Ovary (tissue), 3 donors: ENCODE data around the gene EPHB6.

Source experiments
- EP300 ChIP-seq: sonication (generic); formaldehyde crosslinking; IDR thresholded peaks from one replicate; pipeline ENCODE4 v1.6.1; 2017; ENCODE audit warnings: antibody characterized with exemption
- POLR2A ChIP-seq: fragments of 450-650 bp; IDR thresholded peaks from one replicate; pipeline ENCODE4 v1.6.1; 2017; ENCODE audit warnings: antibody characterized with exemption, mild to moderate bottlenecking, moderate library complexity
- TF ChIP-seq, protein P1 (sequence below), 3 donors: fragments of 450-650 bp in 2 of 3; fragments of 200-600 bp in 1 of 3; IDR thresholded peaks; one replicate each; pipeline versions ENCODE4 v1.5.1 to v1.8.0; 2016 to 2022; ENCODE audit warnings: antibody characterized with exemption in 3 of 3, mild to moderate bottlenecking in 1 of 3
- donor health status: DM: no; HTN: no; CAD: no.

DNA sequence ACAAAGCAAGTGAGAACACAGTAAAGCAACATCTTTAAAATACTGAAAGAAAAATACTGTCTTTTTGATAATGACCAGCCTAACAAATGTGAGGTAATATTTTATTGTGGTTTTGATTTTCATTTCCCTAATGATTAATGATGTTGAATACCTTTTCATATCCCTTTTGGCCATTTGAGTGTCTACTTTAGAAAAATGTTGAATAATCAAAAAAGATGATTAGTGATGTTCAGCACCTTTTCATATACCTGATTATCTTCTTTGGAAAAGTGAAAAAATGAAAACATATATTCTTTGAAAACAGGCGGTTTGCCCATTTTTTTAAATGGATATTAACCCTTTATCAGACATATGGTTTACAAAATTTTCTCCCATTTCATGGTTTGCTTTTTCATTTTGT, 32.2 kb upstream of the EPHB6 start:
- TF ChIP-seq POLR2A (no peak), EP300 (no peak)
- TF ChIP-seq, protein P1, sequence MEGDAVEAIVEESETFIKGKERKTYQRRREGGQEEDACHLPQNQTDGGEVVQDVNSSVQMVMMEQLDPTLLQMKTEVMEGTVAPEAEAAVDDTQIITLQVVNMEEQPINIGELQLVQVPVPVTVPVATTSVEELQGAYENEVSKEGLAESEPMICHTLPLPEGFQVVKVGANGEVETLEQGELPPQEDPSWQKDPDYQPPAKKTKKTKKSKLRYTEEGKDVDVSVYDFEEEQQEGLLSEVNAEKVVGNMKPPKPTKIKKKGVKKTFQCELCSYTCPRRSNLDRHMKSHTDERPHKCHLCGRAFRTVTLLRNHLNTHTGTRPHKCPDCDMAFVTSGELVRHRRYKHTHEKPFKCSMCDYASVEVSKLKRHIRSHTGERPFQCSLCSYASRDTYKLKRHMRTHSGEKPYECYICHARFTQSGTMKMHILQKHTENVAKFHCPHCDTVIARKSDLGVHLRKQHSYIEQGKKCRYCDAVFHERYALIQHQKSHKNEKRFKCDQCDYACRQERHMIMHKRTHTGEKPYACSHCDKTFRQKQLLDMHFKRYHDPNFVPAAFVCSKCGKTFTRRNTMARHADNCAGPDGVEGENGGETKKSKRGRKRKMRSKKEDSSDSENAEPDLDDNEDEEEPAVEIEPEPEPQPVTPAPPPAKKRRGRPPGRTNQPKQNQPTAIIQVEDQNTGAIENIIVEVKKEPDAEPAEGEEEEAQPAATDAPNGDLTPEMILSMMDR (IDR thresholded peaks at IDR 0.05) = no peak
